Caco-2 (cell line): ENCODE measurements around the gene KCNIP1. TPM values are rescaled to one million over a fixed set of nuclear protein-coding genes. Genes with fewer than 3 reads are reported as not detected.
A peak's percentile ranks its signal among the peaks of the same experiment; 100 is the strongest.

ENCODE experiments used
- BruUV-seq: library from RNA; stranded (reverse); fragments of 400-500 nt; replicated peaks from 2 replicates; lab custom pipeline; 2021; lab: Mats Ljungman, UMichigan
- CTCF ChIA-PET: fragments of 300-600 bp; sonication (Branson Sonifier 250); formaldehyde crosslinking; loops from one replicate; lab custom pipeline; 2022; ENCODE audit warnings: antibody characterized with exemption; lab: Charles Lee
- POLR2A ChIA-PET: fragments of 300-600 bp; sonication (Branson Sonifier 250); formaldehyde crosslinking; loops from one replicate; lab custom pipeline; 2022; ENCODE audit warnings: antibody characterized with exemption; lab: Charles Lee
- DNase-seq, 2 experiments: peaks; one replicate each; pipeline versions ENCODE4 v3.0.0 to v3.0.0-alpha.2; 2020 to 2022
- H3K27me3 ChIP-seq: replicated peaks from 2 replicates; pipeline ENCODE4 v1.6.0; 2011; ENCODE audit warnings: low read length; ENCODE audit not compliant: control insufficient read depth, insufficient read depth
- H3K36me3 ChIP-seq: 2 replicates; pipeline ENCODE4 v1.5.1; 2011; ENCODE audit warnings: low read length; ENCODE audit not compliant: control insufficient read depth, insufficient read depth
- H3K4me1 ChIP-seq: fragments of 250-450 bp; sonication (Bioruptor Pico); 2 replicates; pipeline ENCODE4 v1.5.1; 2020; ENCODE audit warnings: mild to moderate bottlenecking
- H3K4me3 ChIP-seq: 2 replicates; pipeline ENCODE4 v1.5.1; 2011; ENCODE audit warnings: low read depth, mild to moderate bottlenecking, control low read depth, low read length
- H3K9me3 ChIP-seq: fragments of 250-450 bp; sonication (Bioruptor Pico); 2 replicates; pipeline ENCODE4 v1.5.1; 2020; ENCODE audit warnings: mild to moderate bottlenecking, moderate library complexity
- H3K27ac Mint-ChIP-seq: one replicate; pipeline ENCODE4 v1.8.0; 2022; ENCODE audit warnings: mixed read lengths; ENCODE audit not compliant: unreplicated experiment
- H3K27me3 Mint-ChIP-seq: one replicate; pipeline ENCODE4 v1.8.0; 2022; ENCODE audit warnings: mixed read lengths; ENCODE audit not compliant: insufficient read depth, unreplicated experiment
- H3K36me3 Mint-ChIP-seq: one replicate; pipeline ENCODE4 v1.8.0; 2022; ENCODE audit warnings: mild to moderate bottlenecking, mixed read lengths; ENCODE audit not compliant: insufficient read depth, unreplicated experiment
- H3K4me1 Mint-ChIP-seq: one replicate; pipeline ENCODE4 v1.8.0; 2022; ENCODE audit warnings: low read depth, mixed read lengths; ENCODE audit not compliant: unreplicated experiment
- H3K4me3 Mint-ChIP-seq: one replicate; pipeline ENCODE4 v1.8.0; 2022; ENCODE audit warnings: mild to moderate bottlenecking, moderate library complexity, mixed read lengths; ENCODE audit not compliant: unreplicated experiment
- H3K9me3 Mint-ChIP-seq: one replicate; pipeline ENCODE4 v1.8.0; 2022; ENCODE audit warnings: mixed read lengths; ENCODE audit not compliant: unreplicated experiment
- intact Hi-C: fragments of 100-400 bp; cut with micrococcal nuclease; formaldehyde crosslinking; loops from one replicate; pipeline ENCODE4 v1.10.0; 2022; ENCODE audit not compliant: unreplicated experiment
- total RNA-seq: library from RNA; stranded (reverse); gene quantifications from 2 replicates; pipeline ENCODE4 v1.2.3, GENCODE V29; 2022
- TF ChIP-seq, protein P1 (sequence below), 2 experiments: fragments of 200-600 bp in 1 of 2; IDR thresholded peaks; 1 replicate in 1 of 2; 2 replicates in 1 of 2; pipeline versions ENCODE4 v1.5.1 to v1.8.0; 2011 to 2022; ENCODE audit warnings: antibody characterized with exemption in 1 of 2, control low read depth in 1 of 2, inconsistent platforms in 1 of 2, low read depth in 1 of 2, low read length in 1 of 2, mild to moderate bottlenecking in 1 of 2, moderate library complexity in 1 of 2; ENCODE audit not compliant: insufficient read depth in 1 of 2, severe bottlenecking in 1 of 2, unreplicated experiment in 1 of 2

KCNIP1 gene
- total RNA-seq, 1 experiment from 2014 or later = not detected

DNA sequence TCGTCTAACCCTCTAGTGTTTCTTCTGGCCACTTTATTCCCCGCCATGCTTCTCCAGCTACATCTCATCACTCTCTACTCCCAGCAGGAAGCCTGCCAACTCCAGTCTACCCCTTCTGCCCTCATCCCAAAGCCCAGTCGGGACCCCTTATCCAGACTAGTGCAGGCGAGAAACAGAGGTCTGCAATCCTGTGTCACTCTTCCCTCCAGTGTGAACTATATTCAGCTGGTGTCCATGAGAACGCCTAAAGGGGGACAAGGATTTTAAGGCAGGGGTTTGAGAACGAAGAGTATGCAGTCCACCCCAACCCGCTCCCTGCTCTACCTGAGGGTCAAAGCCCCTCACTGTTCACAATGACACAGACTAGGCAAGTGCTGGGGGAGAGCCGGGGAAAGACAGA is 238.0 kb downstream of the KCNIP1 start:
- H3K27ac Mint-ChIP-seq = no peak overlapping the region
- POLR2A ChIA-PET = no interaction called here
- H3K36me3 Mint-ChIP-seq = no peaks in the 10 kb centered on the region

DNA sequence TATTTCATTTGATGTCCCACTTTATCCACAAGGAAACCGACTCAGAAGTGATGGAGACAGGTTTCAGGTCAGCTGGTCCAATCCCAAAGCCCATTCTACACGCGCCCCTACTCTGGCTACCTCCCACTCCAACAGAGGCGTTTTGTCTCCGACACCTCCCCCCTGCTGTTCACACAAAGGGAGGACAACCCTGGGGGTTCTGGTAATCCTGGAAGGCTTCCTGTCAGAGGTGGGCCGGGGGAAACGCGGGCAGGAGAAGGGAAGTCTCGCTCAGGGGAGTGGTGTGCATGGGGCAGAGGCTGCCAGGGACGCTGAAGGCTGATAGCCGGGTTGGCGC is 240.0 kb downstream of the KCNIP1 start:
- Histone ChIP-seq H3K4me1 (peaks cover 34% of the 10 kb centered on the region), H3K9me3 (no peaks in the 10 kb centered on the region), H3K27me3 (no peaks in the 10 kb centered on the region), H3K4me3 (no peak overlapping the region), H3K36me3 (no peaks in the 10 kb centered on the region)
- DNase-seq = no peak
- Mint-ChIP-seq H3K27ac (no peak overlapping the region), H3K4me3 (peak overlapping the region; percentile 66), H3K36me3 (no peaks in the 10 kb centered on the region), H3K9me3 (no peaks in the 10 kb centered on the region), H3K4me1 (peaks cover 5% of the 10 kb centered on the region), H3K27me3 (peaks cover 15% of the 10 kb centered on the region)
- no TSS peak for BruUV-seq
- POLR2A ChIA-PET = interaction anchor here (1.0 kb wide), 1 partner anchor 48 kb away, joined by 6 read pairs; no protein-coding TSS in a partner anchor
- TF ChIP-seq, protein P1, sequence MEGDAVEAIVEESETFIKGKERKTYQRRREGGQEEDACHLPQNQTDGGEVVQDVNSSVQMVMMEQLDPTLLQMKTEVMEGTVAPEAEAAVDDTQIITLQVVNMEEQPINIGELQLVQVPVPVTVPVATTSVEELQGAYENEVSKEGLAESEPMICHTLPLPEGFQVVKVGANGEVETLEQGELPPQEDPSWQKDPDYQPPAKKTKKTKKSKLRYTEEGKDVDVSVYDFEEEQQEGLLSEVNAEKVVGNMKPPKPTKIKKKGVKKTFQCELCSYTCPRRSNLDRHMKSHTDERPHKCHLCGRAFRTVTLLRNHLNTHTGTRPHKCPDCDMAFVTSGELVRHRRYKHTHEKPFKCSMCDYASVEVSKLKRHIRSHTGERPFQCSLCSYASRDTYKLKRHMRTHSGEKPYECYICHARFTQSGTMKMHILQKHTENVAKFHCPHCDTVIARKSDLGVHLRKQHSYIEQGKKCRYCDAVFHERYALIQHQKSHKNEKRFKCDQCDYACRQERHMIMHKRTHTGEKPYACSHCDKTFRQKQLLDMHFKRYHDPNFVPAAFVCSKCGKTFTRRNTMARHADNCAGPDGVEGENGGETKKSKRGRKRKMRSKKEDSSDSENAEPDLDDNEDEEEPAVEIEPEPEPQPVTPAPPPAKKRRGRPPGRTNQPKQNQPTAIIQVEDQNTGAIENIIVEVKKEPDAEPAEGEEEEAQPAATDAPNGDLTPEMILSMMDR (IDR thresholded peaks at IDR 0.05; ENCODE audit: insufficient read depth in 1 of 2, low read depth in 1 of 2, low read length in 1 of 2, severe bottlenecking in 1 of 2, unreplicated experiment in 1 of 2) = no peak
- CTCF ChIA-PET = interaction anchor here (0.5 to 3.9 kb wide), 3 partner anchors 9 to 48 kb away, joined by 3 to 115 read pairs (median 3); no protein-coding TSS in a partner anchor
- intact Hi-C loops = loop anchor here (1.0 to 10.0 kb wide), 4 partner anchors 27 to 171 kb away; no protein-coding TSS in a partner anchor

More for the DNA sequence above, 238.0 kb downstream of the KCNIP1 start:
- Histone ChIP-seq H3K4me3 (no peak overlapping the region), H3K4me1 (peaks cover 26% of the 10 kb centered on the region), H3K27me3 (no peaks in the 10 kb centered on the region), H3K36me3 (no peaks in the 10 kb centered on the region), H3K9me3 (no peaks in the 10 kb centered on the region)
- H3K4me1 Mint-ChIP-seq = peaks cover 5% of the 10 kb centered on the region
- intact Hi-C loops = loop anchor here (10.0 kb wide), 1 partner anchor 173 kb away; no protein-coding TSS in a partner anchor
- peaks cover 15% of the 10 kb centered on the region for H3K27me3 Mint-ChIP-seq
- TF ChIP-seq, protein P1 (IDR thresholded peaks at IDR 0.05; ENCODE audit: insufficient read depth in 1 of 2, low read depth in 1 of 2, low read length in 1 of 2, severe bottlenecking in 1 of 2, unreplicated experiment in 1 of 2) = no peak
- CTCF ChIA-PET = no interaction called here
- H3K4me3 Mint-ChIP-seq = no peak overlapping the region
- BruUV-seq = no TSS peak
- DNase-seq = no peak
- no peaks in the 10 kb centered on the region for H3K9me3 Mint-ChIP-seq

DNA sequence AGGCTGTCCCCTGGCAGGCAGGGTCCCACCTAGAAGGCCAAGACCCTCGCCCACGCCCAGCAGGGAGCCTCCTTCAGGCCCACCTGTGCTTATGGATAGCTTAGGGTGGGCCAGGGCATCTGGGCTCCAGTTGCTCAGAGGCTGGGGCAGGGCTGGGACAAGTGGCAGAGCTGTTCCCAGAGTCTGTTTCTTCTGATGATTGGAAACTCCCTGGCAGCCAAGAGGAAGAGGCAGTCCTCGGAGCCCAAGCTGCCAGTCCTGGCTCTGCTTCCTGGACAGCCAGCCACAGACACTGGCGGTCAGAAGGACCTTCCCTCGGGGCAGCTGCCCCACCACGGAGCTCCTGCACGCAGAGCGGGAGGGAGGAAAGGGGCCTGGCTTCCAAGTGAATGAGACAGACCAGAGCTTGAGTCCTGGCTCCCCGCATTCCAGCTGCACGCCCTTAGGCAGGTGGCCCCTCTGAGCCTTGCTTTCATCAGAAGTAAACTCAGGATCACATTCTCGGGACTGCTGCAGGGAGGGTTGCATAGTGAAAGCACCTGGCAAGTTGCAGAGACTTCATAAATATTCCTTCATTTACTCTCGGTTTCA is 241.8 kb downstream of the KCNIP1 start:
- TF ChIP-seq, protein P1 (IDR thresholded peaks at IDR 0.05; ENCODE audit: insufficient read depth in 1 of 2, low read depth in 1 of 2, low read length in 1 of 2, severe bottlenecking in 1 of 2, unreplicated experiment in 1 of 2) = no peak
- BruUV-seq = no TSS peak
- CTCF ChIA-PET = interaction anchor here (0.5 to 3.9 kb wide), 6 partner anchors 24 to 181 kb away, joined by 3 to 115 read pairs (median 6); no protein-coding TSS in a partner anchor
- H3K36me3 ChIP-seq = no peaks in the 10 kb centered on the region
- Mint-ChIP-seq H3K27me3 (peaks cover 15% of the 10 kb centered on the region), H3K4me1 (peaks cover 5% of the 10 kb centered on the region), H3K9me3 (no peaks in the 10 kb centered on the region), H3K36me3 (no peaks in the 10 kb centered on the region), H3K4me3 (no peak overlapping the region), H3K27ac (peak overlapping the region; percentile 70)
- POLR2A ChIA-PET = interaction anchor here (1.3 kb wide), 1 partner anchor 46 kb away, joined by 3 read pairs; no protein-coding TSS in a partner anchor
- no peaks in the 10 kb centered on the region for H3K9me3 ChIP-seq
- no peaks in the 10 kb centered on the region for H3K27me3 ChIP-seq
- no peak overlapping the region for H3K4me3 ChIP-seq
- intact Hi-C loops = loop anchor here (1.0 to 10.0 kb wide), 6 partner anchors 12 to 597 kb away; no protein-coding TSS in a partner anchor
- H3K4me1 ChIP-seq = peaks cover 41% of the 10 kb centered on the region
- DNase-seq = peak; percentile 80 to 90
